IPS-15b (cell line): ENCODE data around the gene NR2F2.

ENCODE experiments used
- H3K27me3 ChIP-seq: one replicate; pipeline ENCODE4 v1.6.1; 2013; ENCODE audit warnings: low read length; ENCODE audit not compliant: control insufficient read depth, insufficient read depth
- H3K36me3 ChIP-seq: one replicate; pipeline ENCODE4 v1.6.1; 2013; ENCODE audit warnings: low read length; ENCODE audit not compliant: control insufficient read depth, insufficient read depth
- H3K4me1 ChIP-seq: one replicate; pipeline ENCODE4 v1.6.1; 2013; ENCODE audit warnings: mild to moderate bottlenecking, low read length; ENCODE audit not compliant: control insufficient read depth, insufficient read depth
- H3K4me3 ChIP-seq: one replicate; pipeline ENCODE4 v1.5.1; 2013; ENCODE audit warnings: low read depth, low read length
- H3K9ac ChIP-seq: one replicate; pipeline ENCODE4 v1.6.1; 2013; ENCODE audit warnings: low read depth, mild to moderate bottlenecking, low read length
- H3K9me3 ChIP-seq: one replicate; pipeline ENCODE4 v1.6.1; 2013; ENCODE audit warnings: mild to moderate bottlenecking, low read length; ENCODE audit not compliant: control insufficient read depth, insufficient read depth

NR2F2 gene

GRCh38 chr15:96362011-96362754 lies 31.7 kb downstream of the NR2F2 start:
- H3K9ac ChIP-seq, result no peak overlapping the region
- H3K4me1 ChIP-seq, result peaks cover 9% of the 10 kb centered on the region
- H3K36me3 ChIP-seq, result no peaks in the 10 kb centered on the region
- peak overlapping the region; percentile 48 for H3K4me3 ChIP-seq
- peaks cover 97% of the 10 kb centered on the region for H3K27me3 ChIP-seq
- no peaks in the 10 kb centered on the region for H3K9me3 ChIP-seq

- Histone ChIP-seq H3K9me3 (no peaks in the 10 kb centered on the region), H3K4me3 (peak overlapping the region; percentile 8), H3K27me3 (peaks cover 97% of the 10 kb centered on the region), H3K4me1 (peaks cover 14% of the 10 kb centered on the region), H3K36me3 (no peaks in the 10 kb centered on the region), H3K9ac (no peak overlapping the region)
Observed at GRCh38 chr15:96362755-96363651, 32.5 kb downstream of the NR2F2 start.

DNA sequence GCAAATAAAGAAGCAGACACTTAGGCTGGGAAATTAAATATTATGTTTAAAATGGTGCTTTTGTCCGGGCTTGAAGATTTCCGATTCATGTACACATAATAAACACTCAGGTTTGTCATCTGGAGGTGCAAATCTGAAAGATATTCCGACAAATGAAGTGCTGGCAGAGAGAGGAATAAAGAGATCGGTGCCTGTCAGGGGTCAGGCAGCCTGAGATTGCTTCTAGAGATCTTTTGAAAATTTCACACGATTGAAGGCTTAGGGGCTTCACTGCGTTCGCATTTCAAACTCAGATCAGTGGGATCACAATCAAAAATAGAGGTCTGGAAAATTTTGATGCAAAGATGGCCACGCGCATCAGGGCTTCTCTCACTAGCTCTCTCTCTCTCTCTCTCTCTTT lies 33.2 kb downstream of the NR2F2 start:
- Histone ChIP-seq H3K4me1 (peaks cover 14% of the 10 kb centered on the region), H3K4me3 (peak overlapping the region; percentile 8), H3K9me3 (no peaks in the 10 kb centered on the region), H3K9ac (no peak overlapping the region), H3K27me3 (peaks cover 97% of the 10 kb centered on the region), H3K36me3 (no peaks in the 10 kb centered on the region)

- Histone ChIP-seq H3K9ac (no peak overlapping the region), H3K4me3 (peak overlapping the region; percentile 12), H3K27me3 (peaks cover 100% of the 10 kb centered on the region), H3K36me3 (no peaks in the 10 kb centered on the region), H3K9me3 (no peaks in the 10 kb centered on the region), H3K4me1 (peaks cover 9% of the 10 kb centered on the region)
Observed at GRCh38 chr15:96365781-96366525, 35.5 kb downstream of the NR2F2 start.

DNA sequence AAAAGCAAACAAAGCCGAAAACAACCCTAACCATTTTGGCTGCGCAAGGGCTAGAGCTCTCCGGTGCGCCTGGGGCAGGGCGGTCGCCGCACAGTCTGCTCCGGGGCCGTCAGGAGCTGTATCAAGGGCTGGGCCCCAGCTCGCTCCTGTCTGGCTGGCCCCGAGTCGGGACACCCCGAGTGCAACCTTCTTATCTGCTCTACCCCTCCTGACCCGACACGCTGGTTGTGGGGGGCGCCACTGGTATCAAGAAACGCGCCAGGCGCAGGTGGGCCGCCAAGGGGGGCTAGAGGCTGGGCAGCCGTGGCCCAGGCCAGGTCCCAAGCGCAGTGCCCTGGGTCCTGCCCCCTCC lies 36.0 kb downstream of the NR2F2 start:
- H3K36me3 ChIP-seq, result no peaks in the 10 kb centered on the region
- H3K27me3 ChIP-seq, result peaks cover 100% of the 10 kb centered on the region
- peak overlapping the region; percentile 6 for H3K4me3 ChIP-seq

DNA sequence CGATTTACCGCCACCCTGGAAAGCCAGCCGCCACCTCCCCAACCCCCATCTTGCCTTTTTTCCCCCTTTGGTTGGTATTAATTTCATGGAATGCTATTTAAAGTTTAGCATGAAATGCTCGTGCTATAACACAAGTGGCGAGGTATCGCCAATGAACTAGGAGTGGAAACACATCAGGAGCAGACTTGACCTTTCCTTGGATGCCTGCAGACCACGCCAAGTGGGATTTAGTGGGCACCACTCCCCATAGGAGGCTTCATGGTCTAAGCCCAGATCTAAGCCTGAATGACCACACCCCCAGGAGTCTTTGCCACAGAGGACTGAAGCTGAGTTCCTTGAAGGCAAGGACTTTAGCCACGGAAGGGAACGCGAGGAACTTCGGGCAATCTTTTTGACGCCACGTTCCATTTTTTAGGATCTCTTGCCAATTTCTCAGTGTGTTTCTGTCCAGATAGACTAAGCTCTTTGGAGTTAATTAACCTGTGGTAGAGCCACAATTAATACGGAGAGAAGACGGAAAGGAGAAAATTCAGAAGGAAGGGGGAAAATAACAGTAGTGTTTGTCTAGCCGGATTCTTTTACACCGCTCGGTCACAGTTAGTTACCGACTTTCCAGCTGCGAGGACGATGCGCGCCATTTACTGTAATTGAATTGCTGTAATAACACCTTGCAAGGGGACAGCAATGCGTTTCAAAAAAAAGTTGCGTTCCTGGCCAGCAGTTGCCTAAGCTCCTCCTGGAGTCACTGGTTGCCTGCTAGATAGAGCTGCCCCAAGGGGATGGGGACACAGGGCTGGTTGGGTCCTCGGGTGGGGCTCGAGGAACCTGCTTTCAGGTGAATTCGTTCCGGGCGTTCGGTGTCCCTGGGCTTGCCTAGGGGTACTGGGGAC lies 37.1 kb downstream of the NR2F2 start:
- Histone ChIP-seq H3K9me3 (no peaks in the 10 kb centered on the region), H3K27me3 (peaks cover 100% of the 10 kb centered on the region), H3K36me3 (no peaks in the 10 kb centered on the region), H3K9ac (no peak overlapping the region), H3K4me1 (peaks cover 9% of the 10 kb centered on the region), H3K4me3 (peak overlapping the region; percentile 28)

More for the DNA sequence above, 36.0 kb downstream of the NR2F2 start:
- no peaks in the 10 kb centered on the region for H3K9me3 ChIP-seq
- H3K9ac ChIP-seq, result no peak overlapping the region
- peaks cover 9% of the 10 kb centered on the region for H3K4me1 ChIP-seq

- H3K36me3 ChIP-seq, result no peaks in the 10 kb centered on the region
- H3K4me3 ChIP-seq, result peak overlapping the region; percentile 15
- H3K27me3 ChIP-seq, result peaks cover 100% of the 10 kb centered on the region
- H3K9me3 ChIP-seq, result no peaks in the 10 kb centered on the region
- no peak overlapping the region for H3K9ac ChIP-seq
- H3K4me1 ChIP-seq, result peaks cover 9% of the 10 kb centered on the region
Observed at GRCh38 chr15:96369351-96369750, 38.9 kb downstream of the NR2F2 start.

DNA sequence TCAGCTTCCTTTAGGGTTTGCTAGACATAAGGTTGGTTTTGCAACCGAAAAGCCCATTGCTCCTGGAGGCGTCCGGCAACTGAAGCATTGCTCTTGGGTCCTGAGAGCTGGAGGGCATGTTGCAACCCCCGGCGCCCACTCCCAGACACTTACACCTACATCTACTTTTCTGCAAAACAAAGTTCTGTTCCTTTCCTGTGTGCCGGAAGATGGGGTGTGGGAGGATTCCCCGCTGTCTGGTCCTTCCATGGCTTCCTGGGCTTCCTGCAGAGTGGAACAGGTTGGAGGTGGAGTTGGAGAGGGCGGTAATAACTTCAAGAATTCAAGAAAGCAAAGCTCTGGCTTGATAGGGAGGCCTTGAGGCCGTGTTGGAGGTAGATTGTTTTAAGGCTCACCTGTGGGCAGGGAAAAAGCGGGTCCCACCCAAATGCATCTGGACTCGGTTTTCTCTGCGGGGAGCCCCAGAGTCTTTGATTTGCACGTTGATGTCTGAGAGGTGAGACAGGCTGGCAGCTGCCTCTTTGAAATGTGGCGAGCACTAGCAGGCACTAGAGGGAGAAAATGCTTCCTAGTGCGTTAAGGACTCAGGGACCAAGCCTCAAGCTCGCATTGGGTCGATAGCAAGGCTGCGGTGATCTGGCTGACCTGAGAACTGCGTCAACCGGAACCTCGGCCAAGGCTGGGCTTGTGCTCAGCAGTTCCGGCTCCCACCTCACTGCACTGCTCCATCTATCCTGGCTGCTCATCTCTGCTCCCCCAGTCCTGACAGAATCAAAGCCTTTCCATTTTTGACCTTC lies 39.5 kb downstream of the NR2F2 start:
- Histone ChIP-seq H3K9me3 (no peaks in the 10 kb centered on the region), H3K36me3 (no peaks in the 10 kb centered on the region), H3K4me3 (peak overlapping the region; percentile 15), H3K4me1 (peaks cover 9% of the 10 kb centered on the region), H3K9ac (no peak overlapping the region), H3K27me3 (peaks cover 100% of the 10 kb centered on the region)

DNA sequence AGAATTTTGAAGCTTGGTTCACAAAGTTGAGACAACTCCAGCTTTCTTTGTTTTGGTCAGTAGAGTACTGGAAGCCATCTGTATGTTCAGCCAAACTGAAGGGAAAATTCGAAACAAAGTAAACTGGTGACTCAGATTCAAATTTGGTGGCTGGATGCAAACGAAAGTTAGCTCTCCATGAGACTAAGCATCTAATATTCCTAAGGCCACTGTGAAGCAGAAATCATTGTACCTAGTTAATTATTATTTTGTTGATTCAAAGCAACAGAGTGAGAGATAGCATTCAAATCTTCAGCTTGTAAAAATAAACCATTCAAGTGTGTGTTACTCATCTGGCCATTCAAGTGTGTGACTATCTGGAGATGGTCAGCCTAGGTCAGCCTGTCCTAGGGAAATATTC lies 42.1 kb downstream of the NR2F2 start:
- H3K9me3 ChIP-seq, result no peaks in the 10 kb centered on the region
- H3K4me1 ChIP-seq, result peaks cover 3% of the 10 kb centered on the region
- H3K4me3 ChIP-seq, result no peak overlapping the region
- H3K9ac ChIP-seq, result no peak overlapping the region
- H3K36me3 ChIP-seq, result no peaks in the 10 kb centered on the region
- peaks cover 91% of the 10 kb centered on the region for H3K27me3 ChIP-seq

GRCh38 chr15:96374499-96374898 lies 44.0 kb downstream of the NR2F2 start:
- Histone ChIP-seq H3K9ac (no peak overlapping the region), H3K9me3 (no peaks in the 10 kb centered on the region), H3K27me3 (peaks cover 77% of the 10 kb centered on the region), H3K4me3 (no peak overlapping the region), H3K36me3 (no peaks in the 10 kb centered on the region), H3K4me1 (peaks cover 4% of the 10 kb centered on the region)
